ENCODE data around the gene NRXN3.

DNA sequence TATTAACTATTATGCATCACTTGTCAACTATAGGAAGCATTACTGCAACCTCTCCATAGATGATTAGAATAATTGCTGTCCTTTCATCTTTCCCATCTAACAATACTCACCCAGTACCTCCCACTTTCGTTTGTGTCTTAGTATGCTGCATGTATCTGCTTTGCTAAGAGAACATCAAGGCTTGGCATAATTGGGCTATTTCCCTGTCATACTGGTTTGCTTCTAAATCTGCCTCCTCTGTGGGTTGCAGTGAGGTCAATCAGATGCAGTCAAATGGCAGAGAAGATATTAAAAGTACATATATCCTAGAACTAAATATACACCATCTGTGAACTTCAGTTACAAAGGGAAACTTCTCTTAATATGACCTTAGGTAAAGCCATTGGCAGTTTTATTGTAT is 1330.3 kb downstream of the NRXN3 start:
- TF ChIP-seq, protein P1, sequence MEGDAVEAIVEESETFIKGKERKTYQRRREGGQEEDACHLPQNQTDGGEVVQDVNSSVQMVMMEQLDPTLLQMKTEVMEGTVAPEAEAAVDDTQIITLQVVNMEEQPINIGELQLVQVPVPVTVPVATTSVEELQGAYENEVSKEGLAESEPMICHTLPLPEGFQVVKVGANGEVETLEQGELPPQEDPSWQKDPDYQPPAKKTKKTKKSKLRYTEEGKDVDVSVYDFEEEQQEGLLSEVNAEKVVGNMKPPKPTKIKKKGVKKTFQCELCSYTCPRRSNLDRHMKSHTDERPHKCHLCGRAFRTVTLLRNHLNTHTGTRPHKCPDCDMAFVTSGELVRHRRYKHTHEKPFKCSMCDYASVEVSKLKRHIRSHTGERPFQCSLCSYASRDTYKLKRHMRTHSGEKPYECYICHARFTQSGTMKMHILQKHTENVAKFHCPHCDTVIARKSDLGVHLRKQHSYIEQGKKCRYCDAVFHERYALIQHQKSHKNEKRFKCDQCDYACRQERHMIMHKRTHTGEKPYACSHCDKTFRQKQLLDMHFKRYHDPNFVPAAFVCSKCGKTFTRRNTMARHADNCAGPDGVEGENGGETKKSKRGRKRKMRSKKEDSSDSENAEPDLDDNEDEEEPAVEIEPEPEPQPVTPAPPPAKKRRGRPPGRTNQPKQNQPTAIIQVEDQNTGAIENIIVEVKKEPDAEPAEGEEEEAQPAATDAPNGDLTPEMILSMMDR (IDR thresholded peaks at IDR 0.05; ENCODE audit: low read length) = no peak
- TF ChIP-seq EZH2 (IDR thresholded peaks at IDR 0.05; ENCODE audit: borderline replicate concordance, low read length) = no peak

All from OCI-LY1 (cell line).